NT2/D1 (cell line): Measurements from ENCODE around the gene GPR55.

Experiments
- SUZ12 ChIP-seq: IDR thresholded peaks from 2 replicates; pipeline ENCODE4 v1.6.1; 2011; ENCODE audit not compliant: insufficient read length, insufficient read depth; ENCODE audit errors: extremely low read depth
- YY1 ChIP-seq: IDR thresholded peaks from 2 replicates; pipeline ENCODE4 v1.6.1; 2011; ENCODE audit not compliant: insufficient read length, insufficient read depth
- ZNF274 ChIP-seq: IDR thresholded peaks from 2 replicates; pipeline ENCODE4 v1.6.1; 2011; ENCODE audit warnings: mild to moderate bottlenecking, low read depth, low read length

- TF ChIP-seq ZNF274 (no peak), YY1 (no peak), SUZ12 (no peak)
Measured at GRCh38 chr2:230951396-230951795, 26.4 kb upstream of the GPR55 start.
